GM19463 (cell line): ENCODE results near the gene SERPINB6.
"Not testable (repeated sequence)": the region's sequence is repeated elsewhere in the genome, so short reads cannot be mapped to it uniquely, and the experiment has no call there.

Experiments used
- ATAC-seq: cut with Tn5 transposase; IDR thresholded peaks from one replicate; pipeline ENCODE4 v1.9.1; 2021; ENCODE audit warnings: mild to moderate bottlenecking, moderate library complexity; ENCODE audit not compliant: unreplicated experiment

The SERPINB6 gene

DNA sequence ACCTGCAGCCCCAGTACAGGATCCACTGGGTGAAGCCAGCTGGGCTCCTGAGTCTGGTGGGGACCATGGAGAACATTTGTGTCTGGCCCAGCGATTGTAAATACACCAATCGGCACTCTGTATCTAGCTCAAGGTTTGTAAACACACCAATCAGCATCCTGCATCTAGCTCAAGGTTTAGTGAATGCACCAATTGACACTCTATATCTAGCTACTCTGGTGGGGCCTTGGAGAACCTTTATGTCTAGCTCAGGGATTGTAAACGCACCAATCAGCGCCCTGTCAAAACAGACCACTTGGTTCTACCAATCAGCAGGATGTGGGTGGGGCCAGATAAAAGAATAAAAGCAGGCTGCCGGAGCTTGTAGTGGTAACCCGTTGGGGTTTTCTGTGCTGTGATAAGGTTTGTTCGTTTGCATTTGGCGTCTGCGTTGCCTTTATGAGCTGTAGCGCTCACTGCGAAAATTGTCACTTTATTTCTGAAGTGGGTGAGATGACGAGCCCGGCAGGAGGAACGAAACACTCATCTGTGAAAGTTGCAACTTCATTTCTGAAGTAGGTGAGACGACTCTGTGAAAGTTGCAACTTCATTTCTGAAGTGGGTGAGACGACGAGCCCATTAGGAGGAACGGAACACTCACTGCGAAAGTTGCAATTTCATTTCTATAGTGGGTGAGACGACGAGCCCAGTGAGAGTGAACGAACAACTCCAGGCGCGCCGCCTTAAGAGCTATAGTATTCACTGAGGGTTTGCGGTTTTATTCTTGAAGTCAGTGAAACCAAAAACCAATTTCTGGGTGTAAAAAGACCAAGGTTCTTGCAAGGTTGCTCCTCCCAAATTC lies 31.1 kb downstream of the SERPINB6 start:
- ATAC-seq: peak; percentile 94

DNA sequence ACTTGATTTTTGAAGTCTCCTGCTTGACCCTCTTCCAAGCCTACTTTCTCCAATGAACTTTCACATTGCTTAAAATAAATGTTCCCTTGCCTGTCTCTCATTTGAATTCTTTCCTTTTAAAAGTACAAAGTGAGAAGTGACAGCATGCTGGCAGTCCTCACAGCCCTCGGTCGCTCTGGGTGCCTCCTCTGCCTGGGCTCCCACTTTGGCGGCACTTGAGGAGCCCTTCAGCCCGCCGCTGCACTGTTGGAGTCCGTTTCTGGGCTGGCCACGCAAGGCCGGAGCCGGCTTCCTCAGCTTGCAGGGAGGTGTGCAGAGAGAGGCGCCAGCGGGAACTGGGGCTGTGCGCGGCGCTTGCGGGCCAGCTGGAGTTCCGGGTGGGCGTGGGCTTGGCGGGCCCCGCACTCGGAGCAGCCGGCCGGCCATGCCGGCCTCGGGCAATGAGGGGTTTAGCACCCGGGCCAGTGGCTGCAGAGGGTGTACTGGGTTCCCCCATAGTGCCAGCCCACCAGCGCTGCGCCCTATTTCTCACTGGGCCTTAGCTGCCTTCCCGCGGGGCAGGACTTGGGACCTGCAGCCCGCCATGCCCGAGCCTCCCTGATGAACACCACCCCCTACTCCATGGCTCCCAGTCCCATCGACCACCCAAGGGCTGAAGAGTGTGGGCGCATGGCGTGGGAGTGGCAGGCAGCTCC lies 31.9 kb downstream of the SERPINB6 start:
- no peak for ATAC-seq

DNA sequence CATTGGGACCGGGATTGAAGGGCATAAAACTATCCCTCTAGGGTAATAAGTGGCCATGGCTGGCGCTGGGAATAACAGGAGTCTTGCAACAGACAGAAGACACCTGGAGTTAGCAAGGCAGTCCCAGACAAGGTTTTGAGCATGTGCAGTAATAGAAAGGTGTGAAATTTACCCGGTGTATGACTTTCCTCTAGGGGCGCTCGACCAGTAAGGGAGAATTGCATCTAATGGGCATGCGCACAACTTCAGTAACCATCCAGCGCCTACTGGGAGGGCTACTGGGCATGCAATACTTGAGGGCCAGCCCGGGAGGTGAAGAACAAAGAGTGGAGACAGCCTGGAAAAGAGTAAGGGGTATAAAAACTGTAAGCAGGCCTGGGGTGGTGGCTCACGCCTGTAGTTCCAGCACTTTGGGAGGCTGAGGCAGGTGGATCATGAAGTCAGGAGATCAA lies 32.7 kb downstream of the SERPINB6 start:
- ATAC-seq: no peak

DNA sequence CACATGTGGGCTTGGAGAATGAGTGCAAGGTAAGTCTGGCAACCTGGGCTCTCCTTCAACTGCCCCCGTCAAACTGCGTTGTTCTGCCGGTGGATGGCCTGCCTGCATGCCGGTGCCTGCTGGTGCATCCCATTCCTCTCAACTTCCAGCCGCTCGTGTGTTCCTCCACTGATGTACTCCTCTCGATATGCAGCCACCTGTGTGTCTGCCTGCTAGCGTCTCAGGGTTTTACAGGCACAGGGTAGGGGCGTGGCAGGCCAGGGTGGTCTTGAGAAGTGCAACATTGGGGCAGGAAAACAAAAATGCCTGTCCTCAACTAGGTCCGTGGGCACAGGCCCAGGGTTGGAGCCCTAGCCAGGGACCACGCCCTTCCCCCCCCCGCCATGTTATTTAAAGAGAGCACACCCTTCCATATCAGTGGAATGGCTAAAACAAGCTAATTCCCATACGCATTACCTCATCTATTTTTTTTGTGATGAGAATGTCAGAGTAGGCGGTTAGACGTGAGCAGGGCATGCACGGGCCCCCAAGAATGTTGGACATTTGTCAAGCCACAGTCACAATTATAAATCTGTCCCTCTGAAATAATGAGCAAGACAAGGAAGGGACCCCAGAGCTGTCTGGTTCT lies 33.2 kb downstream of the SERPINB6 start:
- no peak for ATAC-seq

DNA sequence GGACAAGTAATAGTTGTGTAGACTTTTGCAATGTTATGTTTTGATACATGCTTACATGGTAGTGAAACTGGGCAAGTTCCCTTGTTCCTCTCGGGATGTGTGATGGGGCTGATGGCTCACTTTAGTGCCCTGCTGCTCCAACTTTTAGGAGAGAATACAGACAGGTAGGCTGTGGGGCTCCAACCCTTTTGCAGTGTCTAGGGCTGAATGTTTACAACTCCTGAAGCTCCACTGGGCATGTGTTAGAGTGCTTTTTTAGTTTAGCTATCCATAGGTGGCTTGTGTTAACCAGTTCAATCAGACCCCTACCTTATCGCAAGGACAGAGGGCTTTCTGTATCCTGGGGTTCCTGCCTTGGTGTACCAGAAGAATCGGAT lies 33.8 kb downstream of the SERPINB6 start:
- no peak for ATAC-seq

DNA sequence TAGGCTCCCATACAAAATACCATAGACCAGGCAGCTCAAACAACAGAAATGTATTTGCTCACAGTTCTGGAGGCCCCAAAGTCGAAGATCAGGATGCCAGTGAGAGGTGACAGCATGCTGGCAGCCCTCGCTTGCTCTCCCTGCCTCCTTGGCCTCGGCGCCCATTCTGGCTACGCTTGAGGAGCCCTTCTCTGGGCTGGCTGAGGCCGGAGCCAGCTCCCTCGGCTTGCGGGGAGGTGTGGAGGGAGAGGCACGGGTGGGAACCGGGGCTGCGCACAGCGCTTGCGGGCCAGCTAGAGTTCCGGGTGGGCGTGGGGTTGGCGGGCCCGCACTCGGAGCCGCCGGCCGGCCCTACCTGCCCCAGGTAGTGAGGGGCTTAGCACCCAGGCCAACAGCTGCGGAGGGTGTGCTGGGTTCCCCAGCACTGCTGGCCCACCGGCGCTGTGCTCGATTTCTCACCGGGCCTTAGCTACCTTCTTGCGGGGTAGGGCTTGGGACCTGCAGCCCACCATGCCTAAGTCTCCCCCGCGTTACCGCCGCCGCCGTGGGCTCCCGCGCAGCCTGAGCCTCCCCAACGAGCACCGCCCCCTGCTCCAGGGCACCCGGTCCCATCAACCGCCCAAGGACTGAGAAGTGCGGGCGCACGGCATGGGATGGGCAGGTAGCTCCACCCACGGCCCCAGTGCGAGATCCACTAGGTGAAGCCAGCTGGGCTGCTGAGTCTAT lies 35.6 kb downstream of the SERPINB6 start:
- ATAC-seq: no peak

DNA sequence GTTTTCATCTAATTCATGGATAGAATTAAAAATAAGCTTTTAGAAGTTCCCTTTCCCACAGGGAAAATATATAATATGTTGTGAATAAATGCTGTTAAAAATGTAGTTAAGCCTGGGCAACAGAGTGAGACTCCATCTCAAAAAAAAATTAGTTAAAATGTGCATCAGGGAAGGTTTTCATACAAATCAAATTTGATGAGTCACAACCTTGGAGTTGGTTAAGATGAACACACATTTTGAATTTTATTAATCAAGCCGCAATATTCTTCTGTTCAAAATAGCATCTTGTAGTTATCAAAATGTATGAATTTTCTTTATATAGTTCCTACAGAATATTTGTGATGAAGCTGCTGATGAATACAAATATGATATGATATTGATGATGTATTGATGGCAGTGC lies 37.3 kb downstream of the SERPINB6 start:
- ATAC-seq: no peak

DNA sequence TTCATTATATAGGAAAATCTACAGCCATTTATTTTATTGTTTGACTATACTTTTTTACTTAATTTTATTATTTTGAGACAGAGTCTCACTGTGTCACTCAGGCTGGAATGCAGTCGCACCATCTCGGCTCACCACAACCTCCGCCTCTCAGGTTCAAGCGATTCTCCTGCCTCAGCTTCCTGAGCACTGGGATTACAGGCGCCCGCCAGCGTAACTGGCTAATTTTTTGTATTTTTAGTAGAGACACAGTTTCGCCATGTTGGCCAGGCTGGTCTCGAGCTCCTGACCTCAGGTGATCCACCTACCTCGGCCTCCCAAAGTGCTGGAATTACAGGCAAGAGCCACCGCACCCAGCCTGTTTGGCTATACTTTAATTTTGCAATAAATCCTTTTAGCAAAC lies 38.5 kb downstream of the SERPINB6 start:
- not testable (repeated sequence) for ATAC-seq

DNA sequence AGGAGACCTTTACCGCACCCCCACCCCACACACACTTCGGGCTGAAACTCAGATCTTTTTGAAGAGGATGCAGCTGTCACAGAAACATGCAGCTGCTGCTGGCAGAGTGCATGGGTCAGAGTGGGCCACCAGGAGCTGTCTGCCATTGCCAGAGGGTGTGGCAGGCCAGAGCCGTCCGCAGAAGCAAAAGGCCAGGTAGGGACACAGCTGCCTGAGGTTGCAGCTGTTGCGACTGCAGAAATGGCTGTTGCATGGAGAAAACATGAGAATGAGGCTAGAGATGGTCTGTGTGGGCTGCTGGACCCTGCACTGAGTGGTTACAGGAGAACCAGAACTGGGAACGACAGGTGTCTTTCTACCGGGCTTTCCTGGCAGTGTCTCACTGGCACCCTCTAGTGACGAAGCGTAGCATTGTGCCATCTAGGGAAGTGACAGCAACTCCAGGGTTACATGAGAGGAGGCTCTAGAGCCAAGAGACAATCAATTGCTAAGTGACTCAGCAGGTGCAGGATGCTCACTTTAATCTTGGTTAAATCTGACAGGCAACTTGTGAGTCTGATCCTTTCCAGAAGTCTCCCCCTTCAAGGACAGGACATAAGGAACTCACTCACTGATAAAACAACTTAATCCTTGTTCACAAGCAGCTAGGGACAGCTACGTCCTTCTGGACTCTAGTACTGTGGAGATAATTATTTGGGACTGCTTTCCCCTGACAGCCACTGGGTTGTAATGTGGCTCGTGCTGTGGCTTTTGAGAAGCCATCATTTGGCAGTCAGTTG lies 39.2 kb downstream of the SERPINB6 start:
- peak; percentile 83 for ATAC-seq

DNA sequence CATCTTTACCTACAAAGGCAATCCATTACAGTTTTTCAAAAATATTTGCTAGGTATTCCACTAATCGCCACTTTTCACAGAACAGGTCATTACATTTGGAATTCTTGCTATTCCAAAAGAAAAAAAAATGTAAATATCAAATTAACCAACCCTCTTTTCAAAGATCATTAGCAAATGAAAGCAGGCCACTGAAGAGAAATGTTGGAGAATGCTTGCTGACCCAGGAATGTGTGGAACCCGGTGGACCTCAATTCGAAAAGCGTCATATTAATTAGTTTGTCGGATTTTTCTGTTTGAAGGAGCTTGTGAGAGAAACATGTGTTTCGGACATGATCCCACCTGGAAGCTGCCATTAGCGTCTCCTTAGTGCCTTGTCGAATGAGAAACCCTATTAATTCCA lies 40.3 kb downstream of the SERPINB6 start:
- ATAC-seq: no peak

DNA sequence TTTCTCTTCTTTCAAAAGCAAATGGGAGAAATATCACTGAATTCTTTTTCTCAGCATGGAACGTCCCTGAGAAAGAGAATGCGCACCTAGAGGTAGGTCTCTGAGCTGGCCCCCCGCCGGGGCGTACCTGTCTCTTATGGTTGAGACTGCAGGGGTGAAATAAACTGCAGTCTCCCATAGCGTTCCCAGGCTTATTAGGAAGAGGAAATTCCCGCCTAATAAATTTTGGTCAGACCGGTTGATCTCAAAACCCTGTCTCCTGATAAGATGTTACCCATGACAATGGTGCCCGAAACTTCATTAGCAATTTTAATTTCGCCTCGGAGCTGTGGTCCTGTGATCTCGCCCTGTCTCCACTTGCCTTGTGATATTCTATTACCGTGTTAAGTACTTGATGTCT lies 43.4 kb downstream of the SERPINB6 start:
- ATAC-seq: not testable (repeated sequence)

DNA sequence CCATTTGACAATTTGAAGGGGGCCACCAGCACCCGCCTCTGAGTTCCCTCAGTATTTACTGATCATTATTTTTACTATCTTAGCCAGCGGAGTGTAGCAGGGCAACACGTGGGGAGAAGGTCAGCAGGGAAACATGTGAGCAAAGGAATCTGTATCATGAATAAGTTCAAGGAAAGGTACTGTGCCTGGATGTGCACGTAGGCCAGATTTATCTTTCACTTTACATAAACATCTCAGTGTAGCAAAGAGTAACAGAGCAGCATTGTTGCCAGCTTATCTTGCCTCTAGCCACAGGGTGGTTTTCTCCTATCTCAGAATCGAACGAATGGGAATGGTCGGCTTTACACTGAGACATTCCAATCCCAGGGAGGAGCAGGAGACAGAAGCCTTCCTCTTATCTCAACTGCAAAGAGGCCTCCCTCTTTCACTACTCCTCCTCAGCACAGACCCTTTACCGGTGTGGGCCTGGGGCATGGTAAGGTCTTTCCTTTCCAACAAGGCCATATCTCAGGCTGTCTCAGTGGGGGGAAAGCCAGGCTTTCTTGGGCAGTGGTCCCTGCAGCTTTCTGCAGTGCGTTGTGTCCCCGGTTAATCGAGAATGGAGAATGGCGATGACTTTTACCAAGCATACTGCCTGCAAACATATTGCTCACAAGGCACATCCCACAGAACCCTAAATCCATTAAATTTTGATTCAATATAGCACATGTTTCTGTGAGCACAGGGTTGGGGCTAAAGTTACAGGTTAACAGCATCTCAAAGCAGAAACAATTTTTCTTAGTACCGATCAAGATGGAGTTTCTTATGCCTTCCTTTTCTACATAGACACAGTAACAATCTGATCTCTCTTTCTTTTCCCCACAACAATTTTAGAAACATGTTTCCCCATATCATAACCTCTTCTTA lies 45.3 kb downstream of the SERPINB6 start:
- ATAC-seq: not testable (repeated sequence)

DNA sequence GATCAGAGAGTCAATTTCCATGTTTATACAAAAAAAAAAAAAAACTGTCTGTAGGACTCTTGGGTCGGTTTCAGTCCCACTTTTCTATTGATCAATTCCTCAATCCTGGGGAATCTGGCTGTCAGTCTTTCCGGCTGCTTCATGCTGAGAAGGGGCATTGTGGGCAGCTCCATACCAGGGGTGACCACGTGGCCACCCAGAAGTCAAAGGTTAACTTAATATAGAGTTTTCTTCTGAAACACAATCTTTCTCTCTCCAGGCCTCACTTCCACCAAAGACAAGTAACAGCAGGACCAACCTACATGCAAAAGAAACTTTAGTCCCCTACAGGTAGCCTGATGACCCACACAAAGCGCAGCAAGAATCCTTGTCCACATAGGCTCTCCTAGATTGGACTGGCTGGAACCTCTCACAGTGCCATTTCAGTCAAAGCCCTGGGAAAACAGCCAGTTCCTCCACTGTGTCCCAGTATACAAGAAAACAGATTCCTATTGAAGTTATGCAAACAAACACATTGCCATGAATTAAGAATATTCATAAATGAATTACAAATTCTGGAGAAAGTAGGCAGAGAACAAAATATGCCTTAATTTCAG lies 49.7 kb downstream of the SERPINB6 start:
- ATAC-seq: no peak

DNA sequence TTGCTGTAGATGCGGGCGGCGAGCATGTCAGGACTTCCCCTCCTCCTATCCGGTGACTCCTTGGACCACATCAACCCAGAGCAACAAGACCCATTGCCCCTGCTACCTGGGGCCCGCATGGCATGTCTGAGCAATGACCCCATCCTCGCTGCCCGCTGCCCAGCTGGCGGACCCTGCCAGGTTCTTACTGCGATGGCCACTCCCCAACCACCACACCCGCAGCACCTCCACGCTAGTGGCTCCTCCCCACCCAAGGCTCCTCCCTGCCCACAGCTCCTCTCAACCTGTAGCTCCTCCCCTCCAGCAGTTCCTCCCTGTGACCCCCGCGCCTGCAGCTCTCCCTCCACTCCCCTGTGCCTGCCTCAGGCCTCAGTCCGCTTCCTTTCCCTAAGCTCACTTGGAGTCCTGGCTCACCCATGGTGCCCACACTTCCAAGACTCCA lies 50.7 kb downstream of the SERPINB6 start:
- ATAC-seq: no peak

DNA sequence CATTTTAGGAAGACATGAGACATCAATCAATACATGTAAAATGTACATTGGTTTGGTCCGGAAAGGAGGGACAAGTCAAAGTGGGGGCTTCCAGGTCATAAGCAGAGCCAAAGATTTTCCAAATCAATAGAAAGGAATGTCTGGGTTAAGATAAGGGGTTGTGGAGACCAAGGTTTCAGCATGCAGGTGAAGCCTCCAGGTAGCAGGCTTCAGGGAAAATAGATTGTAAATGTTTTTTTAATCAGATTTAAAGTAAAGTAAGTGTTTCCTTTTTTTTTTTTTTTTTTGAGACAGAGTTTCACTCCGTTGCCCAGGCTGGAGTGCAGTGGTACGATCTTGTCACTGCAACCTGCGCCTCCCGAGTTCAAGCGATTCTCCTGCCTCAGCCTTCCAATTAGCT lies 51.5 kb downstream of the SERPINB6 start:
- ATAC-seq: no peak

DNA sequence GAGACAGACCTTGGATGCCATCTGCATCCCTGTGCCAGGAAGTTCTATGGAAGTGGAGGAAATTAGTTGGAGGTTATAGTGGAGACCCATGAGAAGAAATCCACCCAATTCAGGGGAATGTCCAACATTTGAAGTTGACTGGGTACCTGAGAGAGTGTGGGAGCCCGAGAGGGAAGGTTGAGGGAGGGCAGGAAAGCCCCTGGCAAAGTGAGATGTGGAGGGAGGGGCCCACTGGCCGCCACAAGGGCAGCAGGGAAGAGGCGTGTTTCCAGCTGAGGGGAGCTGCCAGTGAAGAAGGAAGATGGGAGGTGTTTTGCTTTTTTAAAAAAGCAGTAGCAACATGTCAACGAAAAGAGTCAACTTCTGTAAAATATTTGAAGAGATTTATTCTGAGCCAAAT lies 52.0 kb downstream of the SERPINB6 start:
- ATAC-seq: no peak

DNA sequence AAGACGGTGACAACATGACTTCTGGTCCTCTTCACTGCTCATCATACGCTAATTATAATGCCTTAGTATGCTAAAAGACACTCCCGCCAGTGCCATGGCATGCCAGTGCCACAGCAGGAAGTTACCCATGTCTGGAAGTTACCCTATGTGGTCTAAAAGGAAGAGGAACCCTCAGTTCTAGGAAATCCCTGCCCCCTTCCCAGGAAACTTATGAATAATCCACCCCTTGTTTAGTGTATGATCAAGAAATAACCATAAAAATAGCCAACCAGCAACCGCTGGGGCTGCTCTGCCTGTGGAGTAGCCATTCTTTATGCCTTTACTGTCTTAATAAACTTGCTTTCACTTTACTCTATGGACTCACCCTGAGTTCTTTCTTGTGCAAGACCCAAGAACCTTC lies 52.4 kb downstream of the SERPINB6 start:
- ATAC-seq: no peak

DNA sequence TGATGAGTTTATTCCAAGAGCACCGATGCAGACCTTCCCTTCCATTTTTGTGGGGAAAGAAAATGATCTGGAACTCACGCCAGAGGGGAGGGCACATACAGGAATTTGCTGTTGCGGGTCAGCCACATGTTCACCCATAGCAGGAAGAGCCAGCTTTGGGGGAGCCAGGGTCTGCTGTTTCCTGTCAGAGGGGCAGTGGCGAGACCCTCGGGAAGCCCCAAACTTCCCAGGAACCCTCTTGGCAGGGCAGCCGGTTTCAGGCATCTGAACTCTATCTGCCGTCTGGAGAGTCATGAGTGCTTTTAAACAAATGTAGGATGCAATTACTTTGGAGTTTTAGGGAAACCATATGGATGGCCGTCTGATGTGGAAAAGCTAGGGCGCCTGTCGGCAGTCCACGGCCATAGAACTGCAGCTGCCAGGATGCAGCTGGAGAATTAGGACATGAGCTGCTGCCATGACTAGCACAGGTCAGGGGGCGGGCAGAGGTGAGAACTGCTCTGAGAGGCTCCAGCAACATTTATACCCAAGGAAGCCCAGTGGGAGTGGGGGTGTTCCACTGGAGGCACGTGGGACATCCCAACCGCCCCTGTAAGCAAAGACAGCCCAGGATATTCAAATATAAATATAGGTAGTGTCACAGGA lies 53.4 kb downstream of the SERPINB6 start:
- ATAC-seq: no peak
